Measurements from ENCODE around the gene MCOLN2. TPM values are rescaled to one million over a fixed set of nuclear protein-coding genes. Genes with fewer than 3 reads are reported as not detected.
"Not testable (repeated sequence)": the region's sequence is repeated elsewhere in the genome, so short reads cannot be mapped to it uniquely, and the experiment has no call there.

MCOLN2 gene
- total and polyA plus RNA-seq, 2 of the 8 experiments (the other 6 are each of a cell fraction or from before 2014, with no cell fraction given), result 1.7 to 6.1 TPM

DNA sequence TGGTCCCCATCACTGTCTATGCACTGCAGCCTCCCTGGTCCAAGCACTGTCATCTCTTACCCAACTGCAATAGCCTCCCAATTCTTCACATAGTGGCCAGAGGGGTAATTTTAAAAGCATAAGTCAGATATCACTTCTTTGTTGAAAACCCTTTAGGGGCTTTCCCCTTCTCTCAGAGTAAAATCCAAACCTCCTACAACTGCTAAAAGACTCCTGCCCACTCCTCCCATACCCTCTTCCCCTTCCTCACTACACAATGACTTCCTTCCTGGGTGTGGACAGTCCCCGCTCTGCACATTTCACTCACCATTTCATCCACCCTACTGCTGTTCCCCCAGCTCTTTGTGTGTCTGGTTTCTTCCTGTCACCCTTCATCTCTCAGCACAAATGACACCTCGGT lies 8.3 kb downstream of the MCOLN2 start (continued):
- TF ChIP-seq MAFK (IDR thresholded peaks at IDR 0.05; ENCODE audit: low read depth, low read length), result no peak
- no peak for TF ChIP-seq JUND (IDR thresholded peaks at IDR 0.05; ENCODE audit: low read length)
- no peak for TF ChIP-seq TEAD4 (IDR thresholded peaks at IDR 0.05; ENCODE audit: low read depth, low read length)
- TF ChIP-seq SIX5 (IDR thresholded peaks at IDR 0.05; ENCODE audit: low read depth, low read length), result no peak
- no peak for TF ChIP-seq SIN3A (conservative IDR thresholded peaks at IDR 0.05 in 1 of 2, IDR thresholded peaks at IDR 0.05 in 1 of 2; ENCODE audit: low read depth in 1 of 2, low read length in 2 of 2)

DNA sequence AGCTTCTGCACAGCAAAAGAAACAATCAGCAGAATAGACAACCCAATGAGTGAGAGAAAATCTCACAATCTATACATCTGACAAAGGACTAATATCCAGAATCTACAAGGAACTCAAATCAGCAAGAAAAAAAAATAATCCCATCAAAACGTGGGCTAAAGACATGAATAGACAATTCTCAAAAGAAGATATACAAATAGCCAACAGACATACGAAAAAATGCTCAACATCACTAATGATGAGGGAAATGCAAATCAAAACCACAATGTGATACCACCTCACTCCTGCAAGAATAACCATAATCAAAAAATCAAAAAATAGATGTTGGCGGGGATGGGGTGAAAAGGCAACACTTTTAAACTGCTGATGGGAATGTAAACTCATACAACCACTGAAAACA lies 10.4 kb downstream of the MCOLN2 start:
- H3K4me2 ChIP-seq (ENCODE audit: insufficient read depth in 1 of 2, low read depth in 2 of 2, low read length in 2 of 2); H3K27ac ChIP-seq (ENCODE audit: low read depth, low read length); H3K56ac ChIP-seq (replicated peaks; ENCODE audit: insufficient read length, low read depth, low read length); H3K4me1 ChIP-seq (replicated peaks in 1 of 4; ENCODE audit: control insufficient read depth in 3 of 4, insufficient read depth in 4 of 4, low read length in 3 of 4); H2BK20ac ChIP-seq (ENCODE audit: low read length); H3K4ac ChIP-seq (replicated peaks; ENCODE audit: insufficient read length, low read depth, low read length); H3K9me3 ChIP-seq (ENCODE audit: insufficient read depth in 2 of 2, low read depth in 1 of 2, low read length in 1 of 2); H2AK5ac ChIP-seq (ENCODE audit: low read depth, low read length); H4K20me1 ChIP-seq (replicated peaks in 1 of 2; ENCODE audit: control insufficient read depth in 1 of 2, insufficient read depth in 2 of 2, low read length in 2 of 2); H2BK5ac ChIP-seq (ENCODE audit: low read depth, low read length); H2BK15ac ChIP-seq (ENCODE audit: low read length); H3K14ac ChIP-seq (ENCODE audit: insufficient read length); H3K9ac ChIP-seq (replicated peaks in 1 of 4; ENCODE audit: extremely low read depth in 1 of 4, low read depth in 3 of 4, low read length in 3 of 4); H3K23ac ChIP-seq (ENCODE audit: insufficient read length); H3K27me3 ChIP-seq (replicated peaks in 1 of 4; ENCODE audit: control insufficient read depth in 3 of 4, extremely low read depth in 1 of 4, insufficient read depth in 3 of 4, low read length in 3 of 4); H3K18ac ChIP-seq (ENCODE audit: extremely low read depth, low read length); H3K4me3 ChIP-seq (ENCODE audit: extremely low read depth in 1 of 4, insufficient read depth in 2 of 4, low read depth in 3 of 4, low read length in 4 of 4); H2BK120ac ChIP-seq (replicated peaks; ENCODE audit: low read depth, low read length); H4K8ac ChIP-seq (ENCODE audit: extremely low read depth, insufficient read depth, low read length); H3K36me3 ChIP-seq (ENCODE audit: control insufficient read depth in 2 of 4, insufficient read depth in 4 of 4, low read length in 3 of 4); H2AFZ ChIP-seq (ENCODE audit: low read length); POLR2A ChIA-PET (ENCODE audit: partially characterized antibody); H3K79me1 ChIP-seq (ENCODE audit: low read depth, low read length); H4K5ac ChIP-seq (ENCODE audit: insufficient read length, low read depth, low read length); H3K79me2 ChIP-seq (ENCODE audit: control insufficient read depth in 1 of 2, insufficient read depth in 2 of 2, low read length in 2 of 2); DNase-seq (ENCODE audit: low read depth in 1 of 2, low spot score in 2 of 2); H2BK12ac ChIP-seq (ENCODE audit: low read depth, low read length); H4K91ac ChIP-seq (replicated peaks; ENCODE audit: insufficient read length, low read length); H3K23me2 ChIP-seq (ENCODE audit: low read depth, low read length); FAIRE-seq: not testable (repeated sequence)
- WGBS, 2 experiments (ENCODE audit: extremely low coverage in 1 of 2, insufficient coverage in 1 of 2, insufficient read length in 1 of 2, insufficient replicate concordance in 2 of 2, low coverage in 1 of 2, low lambda C conversion rate in 2 of 2, missing lambda C conversion rate in 1 of 2), result 76% methylated on average over 3 of the region's 3 CpGs; no CpG with 5 or more reads in 1 of the 2 experiments
- CTCF ChIA-PET (ENCODE audit: partially characterized antibody), result interaction anchor here (0.6 kb wide), 1 partner anchor 72 kb away, joined by 3 read pairs; no protein-coding TSS in a partner anchor

All from H1 (cell line).